CD14-positive monocyte (primary cell): ENCODE results near the gene CRYBG3. TPM values are rescaled to one million over a fixed set of nuclear protein-coding genes. Genes with fewer than 3 reads are reported as not detected.

Experiments
- DNase-seq, 3 donors: peaks; one replicate each; pipeline ENCODE4 v3.0.0-alpha.2; 2011 to 2022
- H2AFZ ChIP-seq: 2 replicates; pipeline ENCODE4 v1.6.0; 2012; ENCODE audit warnings: mild to moderate bottlenecking, low read depth, low read length, inconsistent platforms; ENCODE audit not compliant: insufficient read depth, poor library complexity, severe bottlenecking
- H3K27ac ChIP-seq, 2 donors: 1 replicate in 1 of 2; 2 replicates in 1 of 2; pipeline ENCODE4 v1.5.1; 2012 to 2013; ENCODE audit warnings: low read length in 2 of 2, control low read depth in 1 of 2, inconsistent platforms in 1 of 2, low read depth in 1 of 2, mild to moderate bottlenecking in 1 of 2
- H3K27me3 ChIP-seq, 2 donors: one replicate each; pipeline versions ENCODE4 v1.6.0 to v1.6.1; 2011 to 2013; ENCODE audit warnings: low read length in 2 of 2; ENCODE audit not compliant: control insufficient read depth in 2 of 2, insufficient read depth in 2 of 2
- H3K36me3 ChIP-seq, 2 donors: replicated peaks in 1 of 2; 1 replicate in 1 of 2; 2 replicates in 1 of 2; pipeline versions ENCODE4 v1.5.1 to v1.6.1; 2012 to 2013; ENCODE audit warnings: low read length in 2 of 2, control low read depth in 1 of 2, inconsistent platforms in 1 of 2, mild to moderate bottlenecking in 1 of 2; ENCODE audit not compliant: insufficient read depth in 2 of 2, control insufficient read depth in 1 of 2
- H3K4me1 ChIP-seq, 2 donors: 1 replicate in 1 of 2; 2 replicates in 1 of 2; pipeline versions ENCODE4 v1.5.1 to v1.6.1; 2012 to 2013; ENCODE audit warnings: low read length in 2 of 2, control low read depth in 1 of 2, inconsistent platforms in 1 of 2, mild to moderate bottlenecking in 1 of 2, moderate library complexity in 1 of 2; ENCODE audit not compliant: insufficient read depth in 2 of 2, control insufficient read depth in 1 of 2
- H3K4me2 ChIP-seq: replicated peaks from 2 replicates; pipeline ENCODE3; 2012; ENCODE audit warnings: low read length, moderate library complexity, mild to moderate bottlenecking; ENCODE audit not compliant: poor library complexity, severe bottlenecking; ENCODE audit errors: extremely low read depth
- H3K4me3 ChIP-seq, 3 experiments: fragments of 200-600 bp in 1 of 3; sonication (generic) in 1 of 3; replicated peaks in 1 of 3; 1 replicate in 2 of 3; 2 replicates in 1 of 3; pipeline ENCODE4 v1.5.1; 2011 to 2013; ENCODE audit warnings: low read length in 3 of 3, mild to moderate bottlenecking in 3 of 3, control low read depth in 2 of 3, low read depth in 2 of 3, inconsistent platforms in 1 of 3, moderate library complexity in 1 of 3
- H3K79me2 ChIP-seq: 2 replicates; pipeline ENCODE4 v1.6.0; 2012; ENCODE audit warnings: mild to moderate bottlenecking, control low read depth, inconsistent platforms, low read length, moderate library complexity; ENCODE audit not compliant: insufficient read depth
- H3K9ac ChIP-seq: 2 replicates; pipeline ENCODE4 v1.6.0; 2017; ENCODE audit warnings: low read length, mild to moderate bottlenecking; ENCODE audit not compliant: insufficient read depth, poor library complexity, severe bottlenecking
- H3K9me3 ChIP-seq, 2 donors: replicated peaks in 1 of 2; 1 replicate in 1 of 2; 2 replicates in 1 of 2; pipeline versions ENCODE4 v1.5.1 to v1.6.1; 2012 to 2013; ENCODE audit warnings: low read length in 2 of 2, control low read depth in 1 of 2; ENCODE audit not compliant: control insufficient read depth in 1 of 2, insufficient read depth in 1 of 2
- H4K20me1 ChIP-seq: 2 replicates; pipeline ENCODE4 v1.6.0; 2012; ENCODE audit warnings: mild to moderate bottlenecking, low read length, control low read depth, moderate library complexity; ENCODE audit not compliant: insufficient read depth
- H3K27ac Mint-ChIP-seq, 7 donors: one replicate each; pipeline ENCODE4 v1.8.0; 2020; ENCODE audit warnings: mild to moderate bottlenecking in 7 of 7, mixed read lengths in 7 of 7, moderate library complexity in 6 of 7, inconsistent platforms in 2 of 7
- H3K27me3 Mint-ChIP-seq, 3 donors: one replicate each; pipeline ENCODE4 v1.8.0; 2021 to 2022; ENCODE audit warnings: low read depth in 3 of 3, mild to moderate bottlenecking in 3 of 3, mixed read lengths in 3 of 3, moderate library complexity in 3 of 3, inconsistent platforms in 1 of 3
- H3K36me3 Mint-ChIP-seq, 2 donors: one replicate each; pipeline ENCODE4 v1.8.0; 2020; ENCODE audit warnings: mixed read lengths in 2 of 2, inconsistent platforms in 1 of 2, mild to moderate bottlenecking in 1 of 2
- H3K4me1 Mint-ChIP-seq: one replicate; pipeline ENCODE4 v1.8.0; 2020; ENCODE audit warnings: mild to moderate bottlenecking, mixed read lengths
- H3K4me3 Mint-ChIP-seq, 2 donors: one replicate each; pipeline ENCODE4 v1.8.0; 2020; ENCODE audit warnings: mild to moderate bottlenecking in 2 of 2, mixed read lengths in 2 of 2, moderate library complexity in 1 of 2
- H3K9me3 Mint-ChIP-seq, 7 donors: one replicate each; pipeline ENCODE4 v1.8.0; 2020 to 2022; ENCODE audit warnings: mixed read lengths in 7 of 7, mild to moderate bottlenecking in 6 of 7, moderate library complexity in 6 of 7, inconsistent platforms in 2 of 7
- WGBS: methylation state at CpG from one replicate; pipeline ENCODE4 v1.1.5; 2013; ENCODE audit warnings: missing lambda C conversion rate; ENCODE audit not compliant: insufficient coverage; 5-methylcytosine and 5-hydroxymethylcytosine counted together
- intact Hi-C, 2 donors: fragments of 100-400 bp; cut with micrococcal nuclease; formaldehyde crosslinking; loops; one replicate each; pipeline versions ENCODE4 v1.15.0 to v1.15.1; 2023
- polyA plus RNA-seq, 3 donors: library from polyadenylated mRNA; depleted of rRNA in 1 of 3; unstranded in 2 of 3; stranded (reverse) in 1 of 3; fragments of 300-500 nt in 2 of 3; fragments of >200 nt in 1 of 3; fragmentation: Illumina TruSeq in 2 of 3; gene quantifications; 1 replicate in 2 of 3; 2 replicates in 1 of 3; pipeline ENCODE4 v1.2.3, GENCODE V29; 2012 to 2021
- TF ChIP-seq, protein P1 (sequence below): fragments of 200-600 bp; IDR thresholded peaks from one replicate; pipeline ENCODE4 v1.8.0; 2022; ENCODE audit warnings: antibody characterized with exemption, mild to moderate bottlenecking

CRYBG3 gene
- polyA plus RNA-seq, 3 donors: 2.3 to 6.8 (median 5.3) TPM

DNA sequence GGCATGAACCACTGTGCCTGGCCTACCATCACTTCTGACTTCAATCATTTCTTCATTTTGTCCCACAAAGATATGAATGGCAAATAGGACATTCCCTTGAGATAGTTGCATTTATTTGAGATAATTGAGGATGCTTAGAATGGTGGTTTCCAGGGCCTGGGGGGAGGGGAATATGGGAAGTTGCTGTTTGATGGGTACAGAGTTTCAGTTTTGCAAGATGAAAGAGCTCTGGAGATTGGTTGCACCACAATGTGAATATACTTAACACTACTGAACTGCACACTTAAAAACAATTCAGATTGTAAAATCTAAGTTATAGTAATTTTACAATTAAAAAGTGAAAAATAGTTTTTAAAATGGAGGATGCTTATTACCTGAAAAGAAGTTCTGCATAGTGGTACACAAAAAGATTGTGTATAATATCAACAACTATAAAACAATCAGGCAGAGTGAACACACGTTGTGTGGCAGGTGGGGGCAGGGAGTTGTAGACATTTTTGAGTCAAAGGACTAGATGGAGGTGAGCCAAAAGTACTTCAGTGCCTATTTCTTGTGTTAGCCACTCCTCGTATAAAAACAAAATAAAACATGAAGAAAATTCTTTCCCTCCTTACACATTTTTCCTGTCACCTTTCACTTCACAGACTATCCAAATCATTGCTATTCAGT, 168.9 kb downstream of the CRYBG3 start:
- Mint-ChIP-seq H3K27me3 (peaks cover 0 to 1% (median 0%) of the 10 kb centered on the region in 3 donors), H3K4me1 (peaks cover 15% of the 10 kb centered on the region), H3K36me3 (no peaks in the 10 kb centered on the region), H3K4me3 (no peak overlapping the region), H3K9me3 (peaks cover 0 to 8% (median 0%) of the 10 kb centered on the region in 7 donors), H3K27ac (no peak overlapping the region)
- peak in 2 of 3 donors; percentile 15 to 28 for DNase-seq
- Histone ChIP-seq H2AFZ (no peak overlapping the region), H3K4me1 (peaks cover 9 to 12% of the 10 kb centered on the region in 2 donors), H3K9me3 (no peaks in the 10 kb centered on the region), H3K27ac (no peak overlapping the region), H3K4me2 (no peak overlapping the region), H3K9ac (no peak overlapping the region), H3K79me2 (no peaks in the 10 kb centered on the region), H3K36me3 (no peaks in the 10 kb centered on the region), H3K27me3 (no peaks in the 10 kb centered on the region), H3K4me3 (no peak overlapping the region), H4K20me1 (no peaks in the 10 kb centered on the region)
- TF ChIP-seq, protein P1, sequence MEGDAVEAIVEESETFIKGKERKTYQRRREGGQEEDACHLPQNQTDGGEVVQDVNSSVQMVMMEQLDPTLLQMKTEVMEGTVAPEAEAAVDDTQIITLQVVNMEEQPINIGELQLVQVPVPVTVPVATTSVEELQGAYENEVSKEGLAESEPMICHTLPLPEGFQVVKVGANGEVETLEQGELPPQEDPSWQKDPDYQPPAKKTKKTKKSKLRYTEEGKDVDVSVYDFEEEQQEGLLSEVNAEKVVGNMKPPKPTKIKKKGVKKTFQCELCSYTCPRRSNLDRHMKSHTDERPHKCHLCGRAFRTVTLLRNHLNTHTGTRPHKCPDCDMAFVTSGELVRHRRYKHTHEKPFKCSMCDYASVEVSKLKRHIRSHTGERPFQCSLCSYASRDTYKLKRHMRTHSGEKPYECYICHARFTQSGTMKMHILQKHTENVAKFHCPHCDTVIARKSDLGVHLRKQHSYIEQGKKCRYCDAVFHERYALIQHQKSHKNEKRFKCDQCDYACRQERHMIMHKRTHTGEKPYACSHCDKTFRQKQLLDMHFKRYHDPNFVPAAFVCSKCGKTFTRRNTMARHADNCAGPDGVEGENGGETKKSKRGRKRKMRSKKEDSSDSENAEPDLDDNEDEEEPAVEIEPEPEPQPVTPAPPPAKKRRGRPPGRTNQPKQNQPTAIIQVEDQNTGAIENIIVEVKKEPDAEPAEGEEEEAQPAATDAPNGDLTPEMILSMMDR: no peak
- intact Hi-C loops: no loop called here
- no CpG with 5 or more reads among the region's 2 CpGs for WGBS

DNA sequence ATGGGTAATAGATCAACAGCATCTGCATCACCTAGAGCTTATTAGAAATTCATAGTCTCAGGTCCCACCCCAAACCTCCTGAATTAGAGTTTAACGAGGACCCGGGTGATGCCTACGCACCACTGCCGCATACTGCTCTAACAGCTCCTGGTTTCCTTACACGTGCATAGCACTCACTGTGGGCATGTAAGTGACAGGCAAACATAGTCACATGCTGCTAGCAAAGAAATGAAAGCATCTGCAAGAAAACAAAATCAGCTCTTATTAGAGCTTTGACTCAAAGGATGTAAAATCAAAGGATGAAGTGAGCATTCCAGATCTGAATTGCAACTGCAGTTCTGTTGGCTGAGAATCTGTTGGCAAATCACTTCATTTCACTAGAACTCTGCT, 169.5 kb downstream of the CRYBG3 start:
- no peak overlapping the region for H3K27ac Mint-ChIP-seq
- H3K79me2 ChIP-seq: no peaks in the 10 kb centered on the region
- H3K27me3 ChIP-seq: no peaks in the 10 kb centered on the region
- H3K27ac ChIP-seq: no peak overlapping the region
- no peaks in the 10 kb centered on the region for H3K9me3 ChIP-seq
- no peak overlapping the region for H3K4me3 ChIP-seq
- peaks cover 9 to 12% of the 10 kb centered on the region in 2 donors for H3K4me1 ChIP-seq
- intact Hi-C loops: no loop called here
- no peak overlapping the region for H3K4me2 ChIP-seq
- H3K27me3 Mint-ChIP-seq: peaks cover 0 to 1% (median 0%) of the 10 kb centered on the region in 3 donors
- 83% methylated on average over 4 of the region's 5 CpGs for WGBS
- H3K4me1 Mint-ChIP-seq: peaks cover 15% of the 10 kb centered on the region
- H2AFZ ChIP-seq: no peak overlapping the region
- no peaks in the 10 kb centered on the region for H3K36me3 ChIP-seq
- H3K4me3 Mint-ChIP-seq: no peak overlapping the region
- TF ChIP-seq, protein P1: no peak
- DNase-seq: no peak
- no peaks in the 10 kb centered on the region for H3K36me3 Mint-ChIP-seq
- no peaks in the 10 kb centered on the region for H4K20me1 ChIP-seq
- H3K9ac ChIP-seq: no peak overlapping the region
- peaks cover 0 to 8% (median 0%) of the 10 kb centered on the region in 7 donors for H3K9me3 Mint-ChIP-seq
